GM12878 (cell line): ENCODE measurements around the gene HEATR9. TPM values are rescaled to one million over a fixed set of nuclear protein-coding genes. Genes with fewer than 3 reads are reported as not detected.

Experiments
- ATAC-seq: fragments of 200-7000 bp; cut with Tn5 transposase; 3 replicates; pipeline ENCODE4 v1.9.1; 2020; ENCODE audit warnings: mild to moderate bottlenecking, moderate library complexity
- BruUV-seq: library from RNA; stranded (reverse); fragments of 400-500 nt; replicated peaks from 2 replicates; lab custom pipeline; 2021; lab: Mats Ljungman, UMichigan
- CTCF ChIA-PET: fragments of 300-600 bp; sonication (Branson Sonifier 250); formaldehyde crosslinking; extraction: SDS; loops from one replicate; lab custom pipeline; 2021; ENCODE audit warnings: inconsistent platforms; lab: Yijun Ruan, JAX
- POLR2A ChIA-PET: fragments of 350-600 bp; formaldehyde crosslinking; extraction: SDS; loops from one replicate; lab custom pipeline; 2021; ENCODE audit warnings: inconsistent platforms; lab: Charles Lee
- RAD21 ChIA-PET: fragments of 300-600 bp; sonication (Branson Sonifier 250); formaldehyde crosslinking; loops from one replicate; lab custom pipeline; 2023; ENCODE audit warnings: antibody characterized with exemption; ENCODE audit not compliant: unreplicated experiment; lab: Charles Lee
- SMC1A ChIA-PET: fragments of 300-600 bp; sonication (Branson Sonifier 250); formaldehyde crosslinking; loops from one replicate; lab custom pipeline; 2023; ENCODE audit not compliant: unreplicated experiment, uncharacterized antibody; lab: Charles Lee
- DNase-seq: peaks from one replicate; pipeline ENCODE4 v3.0.0-alpha.2; 2011; ENCODE audit warnings: low read depth, low spot score
- FAIRE-seq: peaks from 3 replicates; lab custom pipeline; 2011; peaks lifted over from hg19 to GRCh38; lab: Jason Lieb, UNC
- H2AFZ ChIP-seq: 2 replicates; pipeline ENCODE4 v1.6.0; 2011; ENCODE audit warnings: low read depth, low read length, control low read depth; ENCODE audit not compliant: control insufficient read depth
- H3K27ac ChIP-seq: 2 replicates; pipeline ENCODE4 v1.5.1; 2011; ENCODE audit warnings: control low read depth; ENCODE audit not compliant: control insufficient read depth, insufficient read depth
- H3K27me3 ChIP-seq, 2 experiments: replicated peaks in 1 of 2; 2 replicates each; pipeline versions ENCODE4 v1.6.0 to v1.6.1; 2011; ENCODE audit warnings: low read length in 1 of 2; ENCODE audit not compliant: control insufficient read depth in 2 of 2, insufficient read depth in 2 of 2
- H3K36me3 ChIP-seq, 2 experiments: 2 replicates each; pipeline ENCODE4 v1.5.1; 2011; ENCODE audit warnings: low read length in 1 of 2; ENCODE audit not compliant: control insufficient read depth in 2 of 2, insufficient read depth in 2 of 2
- H3K4me1 ChIP-seq: 2 replicates; pipeline ENCODE4 v1.6.1; 2011; ENCODE audit warnings: mild to moderate bottlenecking, low read length, moderate library complexity, mixed read lengths; ENCODE audit not compliant: control insufficient read depth, insufficient read depth
- H3K4me2 ChIP-seq: 2 replicates; pipeline ENCODE4 v1.6.0; 2011; ENCODE audit warnings: control low read depth; ENCODE audit not compliant: control insufficient read depth, insufficient read depth
- H3K4me3 ChIP-seq: fragments of 200-600 bp; sonication (generic); 2 replicates; pipeline ENCODE4 v1.5.1; 2016
- H3K79me2 ChIP-seq: 2 replicates; pipeline ENCODE4 v1.6.0; 2011; ENCODE audit warnings: low read length; ENCODE audit not compliant: control insufficient read depth, insufficient read depth
- H3K9ac ChIP-seq: 2 replicates; pipeline ENCODE4 v1.8.0; 2011; ENCODE audit warnings: low read length, control low read depth, mixed read lengths; ENCODE audit not compliant: control insufficient read depth, insufficient read depth
- H3K9me3 ChIP-seq: replicated peaks from 3 replicates; pipeline ENCODE4 v1.5.1; 2011; ENCODE audit warnings: mild to moderate bottlenecking, low read length; ENCODE audit not compliant: control insufficient read depth, insufficient read depth
- H4K20me1 ChIP-seq: 2 replicates; pipeline ENCODE4 v1.6.0; 2011; ENCODE audit not compliant: control insufficient read depth, insufficient read depth
- CBX3 ChIP-seq: fragments of 200-600 bp; sonication (generic); IDR thresholded peaks from 2 replicates; pipeline ENCODE4 v1.6.1; 2016; ENCODE audit warnings: low read depth, borderline replicate concordance
- NR2C2 ChIP-seq: IDR thresholded peaks from 2 replicates; pipeline ENCODE4 v1.6.1; 2011; ENCODE audit warnings: borderline replicate concordance, low read depth; ENCODE audit not compliant: control insufficient read depth, insufficient read length
- RBBP5 ChIP-seq: fragments of 200-600 bp; sonication (generic); conservative IDR thresholded peaks from 2 replicates; pipeline ENCODE4 v1.6.1; 2016
- RUNX3 ChIP-seq: IDR thresholded peaks from 2 replicates; pipeline ENCODE4 v1.6.1; 2012; ENCODE audit warnings: low read length, inconsistent platforms
- SUPT20H ChIP-seq: IDR thresholded peaks from 2 replicates; pipeline ENCODE4 v1.6.1; 2011; ENCODE audit warnings: low read depth, mild to moderate bottlenecking, low read length, moderate library complexity, borderline replicate concordance; ENCODE audit not compliant: control insufficient read depth
- WGBS: methylation state at CpG from one replicate; pipeline ENCODE4 v1.1.6; 2016; ENCODE audit warnings: low lambda C conversion rate; ENCODE audit not compliant: insufficient replicate concordance, insufficient coverage; ENCODE audit errors: missing lambda C conversion rate; 5-methylcytosine and 5-hydroxymethylcytosine counted together
- in situ Hi-C: fragments of 300-500 bp; cut with MboI; formaldehyde crosslinking; loops from 9 replicates; pipeline ENCODE4 v1.14.3; 2018; ENCODE audit warnings: mixed read lengths
- intact Hi-C: fragments of 100-400 bp; cut with micrococcal nuclease; formaldehyde crosslinking; loops from one replicate; pipeline ENCODE4 v1.14.2; 2022; ENCODE audit not compliant: unreplicated experiment
- polyA plus RNA-seq, 11 experiments: library from polyadenylated mRNA; depleted of rRNA in 4 of 11; unstranded in 6 of 11; stranded (reverse) in 5 of 11; fragments of >200 nt; fragmentation: Nextera tagmentation in 4 of 11; fragmentation: Illumina TruSeq in 1 of 11; extraction: Ambion mirVana in 4 of 11; extraction: Trizol in 1 of 11; gene quantifications; 1 replicate in 1 of 11; 2 replicates in 10 of 11; pipeline versions ENCODE4 v1.2.1 to v1.2.3, GENCODE V29; 2011 to 2016; ENCODE audit warnings: inconsistent platforms in 2 of 11, missing spikeins in 2 of 11, low read depth in 1 of 11
- total RNA-seq, 4 experiments: library from RNA; depleted of rRNA in 3 of 4; stranded (reverse); fragments of >200 nt in 3 of 4; fragmentation: Illumina TruSeq in 1 of 4; extraction: Trizol in 1 of 4; gene quantifications; 2 replicates each; pipeline versions ENCODE4 v1.2.1 to v1.2.3, GENCODE V29; 2013 to 2021
- TF ChIP-seq, protein P1 (sequence below), 3 experiments: IDR thresholded peaks in 2 of 3; conservative IDR thresholded peaks in 1 of 3; 2 replicates each; pipeline ENCODE4 v1.5.1; 2011; ENCODE audit warnings: low read depth in 3 of 3, low read length in 3 of 3, mild to moderate bottlenecking in 3 of 3, control low read depth in 2 of 3, moderate library complexity in 2 of 3, inconsistent platforms in 1 of 3, mixed read lengths in 1 of 3; ENCODE audit not compliant: control insufficient read depth in 2 of 3, insufficient read depth in 1 of 3; ENCODE audit errors: extremely low read depth in 1 of 3
- TF ChIP-seq, protein P2 (sequence below): IDR thresholded peaks from 2 replicates; pipeline ENCODE4 v1.6.1; 2012; ENCODE audit warnings: mild to moderate bottlenecking, low read depth, low read length

Gene HEATR9
- total and polyA plus RNA-seq, 10 of the 15 experiments (the other 5 are each of a cell fraction or from before 2014, with no cell fraction given): 0.04 to 0.43 (median 0.13) TPM; not detected in 2

GRCh38 chr17:35893751-35894150 lies 25.1 kb upstream of the HEATR9 start:
- ChIA-PET SMC1A (interaction anchor here (4.4 to 11.3 kb wide), 2 partner anchors 16 to 37 kb away, joined by 20 to 155 read pairs; partner anchors contain the start of genes CCL5 and RDM1), POLR2A (interaction anchor here (1.0 to 1.3 kb wide), 2 partner anchors 13 to 18 kb away, joined by 4 to 10 read pairs; partner anchors contain the start of gene CCL5), CTCF (interaction anchor here (1.2 kb wide), 1 partner anchor 9 kb away, joined by 4 read pairs; no protein-coding TSS in a partner anchor), RAD21 (interaction anchor here (9.4 kb wide), 1 partner anchor 16 kb away, joined by 125 read pairs; the partner anchor contains the start of gene CCL5)
- H3K79me2 ChIP-seq: no peaks in the 10 kb centered on the region
- H3K9me3 ChIP-seq: no peaks in the 10 kb centered on the region; the same call in 2 of the 3 replicates
- no peak overlapping the region for H3K4me2 ChIP-seq
- 83% methylated on average over 4 of the region's 4 CpGs for WGBS
- no peak for TF ChIP-seq NR2C2
- TF ChIP-seq RUNX3: 0 out of 2 replicates have a peak, but pooled peaks have one; percentile 19
- TF ChIP-seq RBBP5: no peak
- H3K36me3 ChIP-seq: no peaks in the 10 kb centered on the region
- no TSS peak for BruUV-seq
- no peak overlapping the region for H3K27ac ChIP-seq
- H3K27me3 ChIP-seq: no peaks in the 10 kb centered on the region
- intact Hi-C loops: no loop called here
- no peaks in the 10 kb centered on the region for H4K20me1 ChIP-seq
- no peak for ATAC-seq
- H3K4me1 ChIP-seq: peaks cover 37% of the 10 kb centered on the region
- H3K9ac ChIP-seq: no peak overlapping the region
- no peak overlapping the region for H3K4me3 ChIP-seq
- FAIRE-seq: no peak
- no peak overlapping the region for H2AFZ ChIP-seq
- in situ Hi-C loops: no loop called here
- no peak for DNase-seq

- Histone ChIP-seq H3K4me1 (peaks cover 37% of the 10 kb centered on the region), H3K27ac (peak overlapping the region; percentile 64), H3K4me2 (peak overlapping the region; percentile 34), H3K4me3 (peak overlapping the region; percentile 20; the same call in 1 of the 2 replicates), H3K27me3 (no peaks in the 10 kb centered on the region), H3K79me2 (no peaks in the 10 kb centered on the region), H3K9ac (no peak overlapping the region), H2AFZ (peak overlapping the region; percentile 43; the same call in 1 of the 2 replicates), H3K9me3 (no peaks in the 10 kb centered on the region; the same call in 2 of the 3 replicates), H4K20me1 (no peaks in the 10 kb centered on the region), H3K36me3 (no peaks in the 10 kb centered on the region)
- ChIA-PET SMC1A (interaction anchor here (0.8 to 11.3 kb wide), 9 partner anchors 8 to 84 kb away, joined by 3 to 155 read pairs (median 4); partner anchors contain the start of genes CCL5, RDM1 and TAF15), CTCF (interaction anchor here (0.7 to 1.5 kb wide), 9 partner anchors 9 to 77 kb away, joined by 3 to 6 read pairs (median 3); partner anchors contain the start of gene CCL5), POLR2A (interaction anchor here (0.6 to 4.7 kb wide), 7 partner anchors 8 to 84 kb away, joined by 3 to 56 read pairs (median 4); partner anchors contain the start of gene CCL5), RAD21 (interaction anchor here (0.8 to 9.4 kb wide), 6 partner anchors 9 to 44 kb away, joined by 3 to 125 read pairs (median 3); partner anchors contain the start of genes CCL5 and RDM1)
- in situ Hi-C loops (no loop called here), intact Hi-C loops (no loop called here)
- DNase-seq: no peak
- WGBS: 2% methylated on average over 6 of the region's 6 CpGs
- ATAC-seq: peak; percentile 75
- BruUV-seq: no TSS peak
- no peak for FAIRE-seq
- TF ChIP-seq, protein P1, sequence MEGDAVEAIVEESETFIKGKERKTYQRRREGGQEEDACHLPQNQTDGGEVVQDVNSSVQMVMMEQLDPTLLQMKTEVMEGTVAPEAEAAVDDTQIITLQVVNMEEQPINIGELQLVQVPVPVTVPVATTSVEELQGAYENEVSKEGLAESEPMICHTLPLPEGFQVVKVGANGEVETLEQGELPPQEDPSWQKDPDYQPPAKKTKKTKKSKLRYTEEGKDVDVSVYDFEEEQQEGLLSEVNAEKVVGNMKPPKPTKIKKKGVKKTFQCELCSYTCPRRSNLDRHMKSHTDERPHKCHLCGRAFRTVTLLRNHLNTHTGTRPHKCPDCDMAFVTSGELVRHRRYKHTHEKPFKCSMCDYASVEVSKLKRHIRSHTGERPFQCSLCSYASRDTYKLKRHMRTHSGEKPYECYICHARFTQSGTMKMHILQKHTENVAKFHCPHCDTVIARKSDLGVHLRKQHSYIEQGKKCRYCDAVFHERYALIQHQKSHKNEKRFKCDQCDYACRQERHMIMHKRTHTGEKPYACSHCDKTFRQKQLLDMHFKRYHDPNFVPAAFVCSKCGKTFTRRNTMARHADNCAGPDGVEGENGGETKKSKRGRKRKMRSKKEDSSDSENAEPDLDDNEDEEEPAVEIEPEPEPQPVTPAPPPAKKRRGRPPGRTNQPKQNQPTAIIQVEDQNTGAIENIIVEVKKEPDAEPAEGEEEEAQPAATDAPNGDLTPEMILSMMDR (IDR thresholded peaks at IDR 0.05 in 2 of 3, conservative IDR thresholded peaks at IDR 0.05 in 1 of 3; ENCODE audit: control insufficient read depth in 2 of 3, extremely low read depth in 1 of 3, insufficient read depth in 1 of 3, low read depth in 3 of 3, low read length in 3 of 3): no peak
- no peak for TF ChIP-seq CBX3
- no peak for TF ChIP-seq SUPT20H
- TF ChIP-seq, protein P2, sequence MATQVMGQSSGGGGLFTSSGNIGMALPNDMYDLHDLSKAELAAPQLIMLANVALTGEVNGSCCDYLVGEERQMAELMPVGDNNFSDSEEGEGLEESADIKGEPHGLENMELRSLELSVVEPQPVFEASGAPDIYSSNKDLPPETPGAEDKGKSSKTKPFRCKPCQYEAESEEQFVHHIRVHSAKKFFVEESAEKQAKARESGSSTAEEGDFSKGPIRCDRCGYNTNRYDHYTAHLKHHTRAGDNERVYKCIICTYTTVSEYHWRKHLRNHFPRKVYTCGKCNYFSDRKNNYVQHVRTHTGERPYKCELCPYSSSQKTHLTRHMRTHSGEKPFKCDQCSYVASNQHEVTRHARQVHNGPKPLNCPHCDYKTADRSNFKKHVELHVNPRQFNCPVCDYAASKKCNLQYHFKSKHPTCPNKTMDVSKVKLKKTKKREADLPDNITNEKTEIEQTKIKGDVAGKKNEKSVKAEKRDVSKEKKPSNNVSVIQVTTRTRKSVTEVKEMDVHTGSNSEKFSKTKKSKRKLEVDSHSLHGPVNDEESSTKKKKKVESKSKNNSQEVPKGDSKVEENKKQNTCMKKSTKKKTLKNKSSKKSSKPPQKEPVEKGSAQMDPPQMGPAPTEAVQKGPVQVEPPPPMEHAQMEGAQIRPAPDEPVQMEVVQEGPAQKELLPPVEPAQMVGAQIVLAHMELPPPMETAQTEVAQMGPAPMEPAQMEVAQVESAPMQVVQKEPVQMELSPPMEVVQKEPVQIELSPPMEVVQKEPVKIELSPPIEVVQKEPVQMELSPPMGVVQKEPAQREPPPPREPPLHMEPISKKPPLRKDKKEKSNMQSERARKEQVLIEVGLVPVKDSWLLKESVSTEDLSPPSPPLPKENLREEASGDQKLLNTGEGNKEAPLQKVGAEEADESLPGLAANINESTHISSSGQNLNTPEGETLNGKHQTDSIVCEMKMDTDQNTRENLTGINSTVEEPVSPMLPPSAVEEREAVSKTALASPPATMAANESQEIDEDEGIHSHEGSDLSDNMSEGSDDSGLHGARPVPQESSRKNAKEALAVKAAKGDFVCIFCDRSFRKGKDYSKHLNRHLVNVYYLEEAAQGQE: no peak
Measured at GRCh38 chr17:35892091-35893035, 23.7 kb upstream of the HEATR9 start.
